Right atrium auricular region (tissue), 2 donors: ENCODE results near the gene TGM4. TPM values are rescaled to one million over a fixed set of nuclear protein-coding genes. Genes with fewer than 3 reads are reported as not detected.

ENCODE experiments used
- DNase-seq: peaks from one replicate; pipeline ENCODE4 v3.0.0-alpha.2; 2019; ENCODE audit warnings: low spot score
- H3K27ac ChIP-seq, 2 donors: fragments of 200-600 bp; sonication (generic); 1 replicate in 1 of 2; 2 replicates in 1 of 2; pipeline ENCODE4 v1.5.1; 2016 to 2019
- H3K27me3 ChIP-seq, 2 donors: fragments of 200-600 bp; sonication (generic); one replicate each; pipeline versions ENCODE4 v1.5.1 to v1.6.0; 2017 to 2019
- H3K36me3 ChIP-seq: fragments of 200-600 bp; sonication (generic); one replicate; pipeline ENCODE4 v1.5.1; 2016
- H3K4me1 ChIP-seq, 2 donors: fragments of 200-600 bp; sonication (generic); one replicate each; pipeline versions ENCODE4 v1.5.1 to v1.6.0; 2017 to 2019
- H3K4me3 ChIP-seq, 2 donors: fragments of 200-600 bp; sonication (generic); 1 replicate in 1 of 2; 2 replicates in 1 of 2; pipeline ENCODE4 v1.5.1; 2017 to 2019; ENCODE audit warnings: mild to moderate bottlenecking in 1 of 2, moderate library complexity in 1 of 2
- H3K9me3 ChIP-seq, 2 donors: fragments of 200-600 bp; sonication (generic); one replicate each; pipeline ENCODE4 v1.5.1; 2019
- total RNA-seq, 2 donors: library from RNA; depleted of rRNA; stranded (reverse); fragments of >200 nt; gene quantifications; one replicate each; pipeline ENCODE4 v1.1.0, GENCODE V29; 2016
- TF ChIP-seq, protein P1 (sequence below), 2 donors: fragments of 200-600 bp; sonication (generic); IDR thresholded peaks; one replicate each; pipeline ENCODE4 v1.5.1; 2019; ENCODE audit warnings: antibody characterized with exemption in 2 of 2

TGM4 gene
- total RNA-seq: not detected

DNA sequence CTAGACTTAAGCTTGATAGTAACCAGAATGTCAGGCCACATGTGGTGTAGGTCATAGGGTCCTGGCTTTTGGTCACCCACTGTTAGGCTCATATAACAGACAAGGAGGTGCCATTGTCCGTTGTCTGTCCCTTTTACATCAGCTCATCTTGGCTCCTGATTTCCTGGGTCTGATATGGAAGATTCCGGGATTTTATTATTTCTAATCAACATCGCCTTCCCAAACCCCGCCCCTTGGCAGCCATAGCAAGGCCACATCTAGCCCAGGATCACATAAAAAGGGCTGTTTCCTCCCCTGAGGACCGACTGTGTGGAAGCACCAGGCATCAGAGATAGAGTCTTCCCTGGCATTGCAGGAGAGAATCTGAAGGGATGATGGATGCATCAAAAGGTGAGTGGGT lies at the start of gene TGM4:
TSS of gene TGM4 (plus strand) at position 301 of the 400 bp plus-strand sequence. CDS start at position 372, 71 bp downstream.
- no peak within 1 kb of the TSS for H3K4me3 ChIP-seq
- no peaks in the 10 kb centered on the region for H3K27me3 ChIP-seq
- no peaks in the 10 kb centered on the region for H3K9me3 ChIP-seq
- no peak within 1 kb of the TSS for H3K27ac ChIP-seq
- TF ChIP-seq, protein P1, sequence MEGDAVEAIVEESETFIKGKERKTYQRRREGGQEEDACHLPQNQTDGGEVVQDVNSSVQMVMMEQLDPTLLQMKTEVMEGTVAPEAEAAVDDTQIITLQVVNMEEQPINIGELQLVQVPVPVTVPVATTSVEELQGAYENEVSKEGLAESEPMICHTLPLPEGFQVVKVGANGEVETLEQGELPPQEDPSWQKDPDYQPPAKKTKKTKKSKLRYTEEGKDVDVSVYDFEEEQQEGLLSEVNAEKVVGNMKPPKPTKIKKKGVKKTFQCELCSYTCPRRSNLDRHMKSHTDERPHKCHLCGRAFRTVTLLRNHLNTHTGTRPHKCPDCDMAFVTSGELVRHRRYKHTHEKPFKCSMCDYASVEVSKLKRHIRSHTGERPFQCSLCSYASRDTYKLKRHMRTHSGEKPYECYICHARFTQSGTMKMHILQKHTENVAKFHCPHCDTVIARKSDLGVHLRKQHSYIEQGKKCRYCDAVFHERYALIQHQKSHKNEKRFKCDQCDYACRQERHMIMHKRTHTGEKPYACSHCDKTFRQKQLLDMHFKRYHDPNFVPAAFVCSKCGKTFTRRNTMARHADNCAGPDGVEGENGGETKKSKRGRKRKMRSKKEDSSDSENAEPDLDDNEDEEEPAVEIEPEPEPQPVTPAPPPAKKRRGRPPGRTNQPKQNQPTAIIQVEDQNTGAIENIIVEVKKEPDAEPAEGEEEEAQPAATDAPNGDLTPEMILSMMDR (IDR thresholded peaks at IDR 0.05): no peak
- DNase-seq: no peak
- H3K4me1 ChIP-seq: no peaks in the 10 kb centered on the region
- H3K36me3 ChIP-seq: no peaks in the 10 kb centered on the region

DNA sequence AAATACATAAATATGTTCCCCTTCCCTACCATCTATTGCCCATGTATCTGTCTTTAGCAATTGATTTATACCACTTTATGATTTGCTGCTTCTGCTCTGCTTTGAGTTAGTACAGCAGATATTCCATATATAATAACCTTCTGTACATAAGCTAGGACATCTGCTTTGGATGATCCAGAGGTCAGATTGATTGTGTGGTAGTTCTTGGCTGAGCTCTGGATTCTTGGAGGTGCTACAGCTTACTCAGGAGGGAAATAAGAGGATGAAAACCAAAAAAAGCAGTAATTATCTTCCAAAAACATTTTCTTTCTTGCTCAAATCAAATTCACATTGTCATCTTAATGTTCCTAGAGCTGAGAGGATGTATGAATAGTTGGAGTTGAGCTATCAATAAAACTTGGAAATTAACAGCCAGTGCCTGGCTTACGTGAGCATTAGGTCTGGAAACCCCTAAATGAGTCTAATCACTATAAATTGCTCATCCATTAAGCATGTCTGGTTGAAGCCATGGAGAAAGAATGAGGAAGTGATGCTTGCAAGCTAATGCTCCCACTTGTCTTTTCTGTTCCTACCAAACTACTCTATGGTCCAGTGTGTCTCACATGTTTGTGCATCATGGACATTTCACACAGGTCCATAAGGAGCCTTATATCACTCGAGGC lies 49.0 kb upstream of the TGM4 start:
- H3K36me3 ChIP-seq: no peaks in the 10 kb centered on the region
- H3K4me3 ChIP-seq: no peak overlapping the region
- H3K27ac ChIP-seq: no peak overlapping the region
- DNase-seq: no peak
- no peaks in the 10 kb centered on the region for H3K4me1 ChIP-seq
- H3K9me3 ChIP-seq: no peaks in the 10 kb centered on the region
- H3K27me3 ChIP-seq: no peaks in the 10 kb centered on the region
- TF ChIP-seq, protein P1 (IDR thresholded peaks at IDR 0.05): no peak

DNA sequence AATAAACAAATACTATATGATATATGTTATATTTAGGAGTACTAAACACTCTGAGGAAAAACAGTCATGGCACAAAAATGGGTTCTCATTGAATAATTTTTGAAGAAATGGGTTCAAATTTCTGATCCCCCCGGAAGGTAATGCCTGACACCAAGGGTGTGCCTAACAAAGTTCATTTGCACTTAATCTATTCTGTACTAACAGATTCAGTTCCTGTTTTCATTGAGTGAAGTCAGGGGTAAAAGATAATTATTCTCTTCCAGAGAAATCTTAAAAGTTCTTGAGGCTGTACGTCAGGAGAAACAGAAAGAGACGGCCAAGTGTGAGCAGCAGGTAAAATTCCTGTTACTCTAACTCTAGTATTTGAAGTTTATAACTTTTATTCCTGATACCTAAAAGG lies 47.2 kb upstream of the TGM4 start:
- DNase-seq: no peak
- no peak overlapping the region for H3K27ac ChIP-seq
- no peaks in the 10 kb centered on the region for H3K9me3 ChIP-seq
- H3K4me3 ChIP-seq: no peak overlapping the region
- H3K27me3 ChIP-seq: no peaks in the 10 kb centered on the region
- H3K4me1 ChIP-seq: no peaks in the 10 kb centered on the region
- no peaks in the 10 kb centered on the region for H3K36me3 ChIP-seq
- TF ChIP-seq, protein P1 (IDR thresholded peaks at IDR 0.05): no peak

DNA sequence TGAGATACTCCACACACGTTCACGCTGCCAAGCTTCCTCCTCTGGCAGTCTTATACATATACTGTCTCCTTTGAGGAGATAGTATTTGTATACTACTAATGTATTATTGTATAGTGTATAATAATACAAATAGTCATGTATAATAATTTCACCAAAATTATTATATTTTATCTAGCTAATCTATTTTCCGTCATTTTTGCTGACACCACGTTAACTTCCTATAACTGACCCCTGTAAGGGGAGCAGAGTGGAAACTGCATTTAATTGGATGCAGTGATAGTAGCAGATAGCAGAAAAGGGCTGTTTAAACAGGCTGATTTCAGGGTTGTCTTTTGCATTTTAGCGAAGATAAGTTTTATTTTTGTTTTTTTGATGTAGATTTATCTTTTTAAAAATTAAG lies 43.2 kb upstream of the TGM4 start:
- TF ChIP-seq, protein P1 (IDR thresholded peaks at IDR 0.05): no peak
- DNase-seq: no peak
- Histone ChIP-seq H3K4me3 (no peak overlapping the region), H3K4me1 (no peaks in the 10 kb centered on the region), H3K27me3 (no peaks in the 10 kb centered on the region), H3K36me3 (no peaks in the 10 kb centered on the region), H3K9me3 (no peaks in the 10 kb centered on the region), H3K27ac (no peak overlapping the region)

DNA sequence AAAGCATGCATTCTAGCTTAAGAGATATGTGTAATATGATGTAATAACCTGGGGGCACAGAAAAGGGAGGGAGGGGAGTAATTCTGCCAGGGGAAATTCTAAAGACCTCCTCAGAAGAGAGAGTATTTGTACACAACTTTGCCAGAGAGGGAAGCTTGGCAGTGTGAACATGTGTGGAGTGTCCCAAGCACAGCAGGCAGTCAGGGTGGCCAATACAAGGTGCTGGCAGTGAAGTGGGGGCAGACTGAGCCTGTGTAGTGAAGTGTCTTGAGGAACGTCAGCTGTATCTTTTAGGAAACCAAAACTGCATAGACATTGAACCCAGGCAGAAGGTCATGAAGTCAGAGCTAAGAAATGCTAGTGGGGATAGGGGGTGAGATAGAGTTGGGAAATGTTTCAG lies 42.4 kb upstream of the TGM4 start:
- no peak overlapping the region for H3K27ac ChIP-seq
- no peaks in the 10 kb centered on the region for H3K4me1 ChIP-seq
- no peaks in the 10 kb centered on the region for H3K36me3 ChIP-seq
- TF ChIP-seq, protein P1 (IDR thresholded peaks at IDR 0.05): no peak
- H3K4me3 ChIP-seq: no peak overlapping the region
- no peak for DNase-seq
- H3K27me3 ChIP-seq: no peaks in the 10 kb centered on the region
- H3K9me3 ChIP-seq: no peaks in the 10 kb centered on the region

DNA sequence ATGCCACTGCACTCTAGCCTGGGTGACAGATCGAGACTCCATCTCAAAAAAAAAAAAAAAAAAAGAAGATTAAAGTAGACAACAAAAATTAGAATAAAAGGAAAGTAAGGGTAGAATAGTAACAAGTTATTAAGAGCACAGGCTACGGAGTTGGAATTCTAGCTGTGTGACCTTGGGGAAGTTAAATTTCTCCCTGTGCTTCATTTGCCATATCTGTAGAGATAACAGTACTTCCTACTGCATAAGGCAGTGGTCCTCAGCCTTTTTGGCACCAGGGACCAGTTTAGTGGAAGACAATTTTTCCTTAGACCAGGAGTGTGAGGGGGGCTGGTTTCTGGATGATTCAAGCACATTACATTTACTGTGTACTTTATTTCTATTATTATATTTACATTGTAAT lies 41.4 kb upstream of the TGM4 start:
- Histone ChIP-seq H3K9me3 (no peaks in the 10 kb centered on the region), H3K4me1 (no peaks in the 10 kb centered on the region), H3K27me3 (no peaks in the 10 kb centered on the region), H3K27ac (no peak overlapping the region), H3K4me3 (peak overlapping the region in 1 of 2 donors; percentile 6), H3K36me3 (no peaks in the 10 kb centered on the region)
- TF ChIP-seq, protein P1 (IDR thresholded peaks at IDR 0.05): no peak
- no peak for DNase-seq
